K562 (cell line): ENCODE data around the gene PCDH7. TPM values are rescaled to one million over a fixed set of nuclear protein-coding genes. Genes with fewer than 3 reads are reported as not detected.

ENCODE experiments used
- ATAC-seq: fragments of 200-7000 bp; cut with Tn5 transposase; 3 replicates; pipeline ENCODE4 v1.9.1; 2020; ENCODE audit warnings: moderate library complexity
- BruUV-seq: library from RNA; stranded (reverse); fragments of 400-500 nt; replicated peaks from 2 replicates; lab custom pipeline; 2021; lab: Mats Ljungman, UMichigan
- CTCF ChIA-PET: fragments of 300-600 bp; formaldehyde crosslinking; extraction: SDS; loops from one replicate; lab custom pipeline; 2021; ENCODE audit warnings: low intra/inter-chr PET ratio; lab: Yijun Ruan, JAX
- POLR2A ChIA-PET: fragments of 300-600, 350-650 bp; sonication (Branson Sonifier 250); formaldehyde crosslinking; extraction: SDS; loops from one replicate; lab custom pipeline; 2021; ENCODE audit warnings: antibody characterized with exemption, inconsistent platforms; lab: Yijun Ruan, JAX
- DNase-seq, 4 experiments: peaks; one replicate each; pipeline versions ENCODE4 v3.0.0 to v3.0.0-alpha.2; 2011 to 2018; ENCODE audit warnings: low spot score in 3 of 4, mixed read lengths in 3 of 4; ENCODE audit errors: extremely low read depth in 1 of 4
- FAIRE-seq: peaks from 2 replicates; lab custom pipeline; 2011; peaks lifted over from hg19 to GRCh38; lab: Jason Lieb, UNC
- H2AFZ ChIP-seq: 2 replicates; pipeline ENCODE4 v1.6.0; 2011; ENCODE audit warnings: low read depth, low read length, control low read depth, inconsistent platforms
- H3K27ac ChIP-seq: fragments of 200-600 bp; 3 replicates; pipeline ENCODE4 v1.8.0; 2011; ENCODE audit warnings: low read depth, mild to moderate bottlenecking, control low read depth, inconsistent platforms, low read length, moderate library complexity, mixed read lengths; ENCODE audit errors: extremely low read depth
- H3K27me3 ChIP-seq, 2 experiments: fragments of 300-600 bp in 1 of 2; 2 replicates in 1 of 2; 3 replicates in 1 of 2; pipeline versions ENCODE4 v1.6.0 to v1.8.0; 2011; ENCODE audit warnings: inconsistent platforms in 2 of 2, low read length in 2 of 2, mild to moderate bottlenecking in 1 of 2, mixed read lengths in 1 of 2, moderate library complexity in 1 of 2; ENCODE audit not compliant: control insufficient read depth in 2 of 2, insufficient read depth in 2 of 2
- H3K36me3 ChIP-seq: fragments of 300-600 bp; 3 replicates; pipeline ENCODE4 v1.8.0; 2011; ENCODE audit warnings: mild to moderate bottlenecking, low read length, inconsistent platforms; ENCODE audit not compliant: control insufficient read depth, insufficient read depth
- H3K4me1 ChIP-seq, 2 experiments: fragments of 200-600 bp in 1 of 2; replicated peaks in 1 of 2; 2 replicates in 1 of 2; 3 replicates in 1 of 2; pipeline versions ENCODE4 v1.5.1 to v1.8.0; 2011; ENCODE audit warnings: inconsistent platforms in 2 of 2, low read length in 2 of 2, mild to moderate bottlenecking in 1 of 2, mixed read lengths in 1 of 2, moderate library complexity in 1 of 2; ENCODE audit not compliant: control insufficient read depth in 2 of 2, insufficient read depth in 2 of 2
- H3K4me2 ChIP-seq: 2 replicates; pipeline ENCODE4 v1.6.1; 2011; ENCODE audit warnings: low read length, control low read depth, inconsistent platforms, mixed read lengths; ENCODE audit not compliant: insufficient read depth
- H3K4me3 ChIP-seq: fragments of 200-600 bp; sonication (generic), shearing (Covaris generic); 2 replicates; pipeline ENCODE4 v1.5.1; 2016; ENCODE audit warnings: control low read depth, inconsistent platforms
- H3K79me2 ChIP-seq: fragments of 200-600 bp; 3 replicates; pipeline ENCODE4 v1.8.0; 2011; ENCODE audit warnings: low read length, inconsistent platforms; ENCODE audit not compliant: control insufficient read depth, insufficient read depth
- H3K9ac ChIP-seq, 2 experiments: 2 replicates each; pipeline versions ENCODE4 v1.6.0 to v1.6.1; 2011; ENCODE audit warnings: low read depth in 2 of 2, low read length in 2 of 2, control low read depth in 1 of 2, inconsistent platforms in 1 of 2, mild to moderate bottlenecking in 1 of 2, mixed read lengths in 1 of 2; ENCODE audit not compliant: insufficient read depth in 1 of 2
- H3K9me1 ChIP-seq: one replicate; pipeline ENCODE4 v1.6.0; 2011; ENCODE audit warnings: inconsistent platforms, mild to moderate bottlenecking, low read length, moderate library complexity; ENCODE audit not compliant: control insufficient read depth, insufficient read depth
- H3K9me3 ChIP-seq: replicated peaks from 2 replicates; pipeline ENCODE4 v1.5.1; 2011; ENCODE audit warnings: low read depth, low read length, inconsistent platforms; ENCODE audit not compliant: control insufficient read depth, insufficient read depth
- H4K20me1 ChIP-seq: replicated peaks from 2 replicates; pipeline ENCODE4 v1.6.1; 2011; ENCODE audit warnings: low read length, inconsistent platforms, mixed read lengths; ENCODE audit not compliant: control insufficient read depth, insufficient read depth
- ARHGAP35 ChIP-seq: fragments of 450-650 bp; IDR thresholded peaks from 2 replicates; pipeline ENCODE4 v1.6.1; 2018; ENCODE audit not compliant: partially characterized antibody
- ATF2 ChIP-seq: sonication (generic); formaldehyde crosslinking; IDR thresholded peaks from 2 replicates; pipeline ENCODE4 v1.8.1; 2022; ENCODE audit warnings: missing genetic modification reagents
- EP400 ChIP-seq: fragments of 450-650 bp; IDR thresholded peaks from 2 replicates; pipeline ENCODE4 v1.6.1; 2017; ENCODE audit warnings: antibody characterized with exemption, mild to moderate bottlenecking, moderate library complexity
- FOXO4 ChIP-seq: fragments of 450-650 bp; formaldehyde crosslinking; IDR thresholded peaks from 2 replicates; pipeline ENCODE4 v1.4.0; 2020; ENCODE audit warnings: mild to moderate bottlenecking, moderate library complexity
- HMGN3 ChIP-seq: IDR thresholded peaks from 2 replicates; pipeline ENCODE4 v1.6.1; 2011; ENCODE audit warnings: borderline replicate concordance, low read depth, mild to moderate bottlenecking, mixed read lengths, low read length; ENCODE audit not compliant: insufficient read length; ENCODE audit errors: extremely low read depth
- ILF3 ChIP-seq: fragments of 450-650 bp; IDR thresholded peaks from 2 replicates; pipeline ENCODE4 v1.6.1; 2018; ENCODE audit warnings: antibody characterized with exemption, mild to moderate bottlenecking, moderate library complexity, borderline replicate concordance
- NR2F6 ChIP-seq: fragments of 450-650 bp; formaldehyde crosslinking; IDR thresholded peaks from 2 replicates; pipeline ENCODE4 v1.4.0; 2020; ENCODE audit warnings: mild to moderate bottlenecking
- ZBTB49 ChIP-seq: sonication (generic); formaldehyde crosslinking; IDR thresholded peaks from 2 replicates; pipeline ENCODE4 v1.8.0; 2022; ENCODE audit warnings: missing genetic modification reagents, mild to moderate bottlenecking, borderline replicate concordance
- ZNF436 ChIP-seq: fragments of 250-450, 450-650 bp; sonication (Bioruptor Pico); formaldehyde crosslinking; IDR thresholded peaks from 2 replicates; pipeline ENCODE4 v1.7.0; 2020; ENCODE audit warnings: mild to moderate bottlenecking
- ZNF584 ChIP-seq: fragments of 200-800 bp; sonication (Bioruptor generic); IDR thresholded peaks from 2 replicates; pipeline ENCODE4 v1.6.1; 2016; ENCODE audit warnings: low read depth, mild to moderate bottlenecking, missing genetic modification characterization, missing compliant biosample characterization
- ZNF639 ChIP-seq, 2 experiments: fragments of 200-800 bp in 1 of 2; sonication (Bioruptor generic) in 1 of 2; sonication (generic) in 1 of 2; formaldehyde crosslinking in 1 of 2; IDR thresholded peaks in 1 of 2; conservative IDR thresholded peaks in 1 of 2; 2 replicates each; pipeline versions ENCODE4 v1.5.0 to v1.6.1; 2016 to 2020; ENCODE audit warnings: missing compliant biosample characterization in 1 of 2, missing genetic modification characterization in 1 of 2, missing genetic modification reagents in 1 of 2
- WGBS: fragments of 100-300 bp; shearing (Covaris generic); methylation state at CpG from one replicate; pipeline ENCODE4 v1.1.6; 2016; ENCODE audit warnings: low coverage, mixed read lengths; ENCODE audit not compliant: insufficient coverage; ENCODE audit errors: missing lambda C conversion rate; 5-methylcytosine and 5-hydroxymethylcytosine counted together
- in situ Hi-C: fragments of 300-500 bp; cut with MboI; formaldehyde crosslinking; loops from 4 replicates; pipeline ENCODE4 v1.15.0; 2018; ENCODE audit warnings: inconsistent platforms, mixed read lengths
- intact Hi-C: fragments of 100-400 bp; cut with micrococcal nuclease; formaldehyde crosslinking; loops from 2 replicates; pipeline ENCODE4 v1.14.2; 2022
- polyA plus RNA-seq, 8 experiments: library from polyadenylated mRNA; depleted of rRNA in 4 of 8; stranded (reverse) in 5 of 8; unstranded in 3 of 8; fragments of >200 nt; fragmentation: Nextera tagmentation in 2 of 8; fragmentation: Illumina TruSeq in 1 of 8; extraction: Ambion mirVana in 2 of 8; extraction: Trizol in 1 of 8; gene quantifications; 2 replicates each; pipeline versions ENCODE4 v1.2.1 to v1.2.3, GENCODE V29; 2011 to 2014; ENCODE audit warnings: inconsistent platforms in 1 of 8, missing spikeins in 1 of 8
- total RNA-seq, 7 experiments: library from RNA; depleted of rRNA in 6 of 7; stranded (reverse); fragments of >200 nt in 6 of 7; fragmentation: Illumina TruSeq in 2 of 7; extraction: Trizol in 2 of 7; gene quantifications; 2 replicates each; pipeline versions ENCODE4 v1.2.1 to v1.2.3, GENCODE V29; 2011 to 2021; ENCODE audit warnings: low replicate concordance in 1 of 7

Gene PCDH7
- total and polyA plus RNA-seq, 9 of the 15 experiments (the other 6 are each of a cell fraction or from before 2014, with no cell fraction given), result not detected

GRCh38 chr4:30746735-30747134 lies 26.6 kb downstream of the PCDH7 start:
- Histone ChIP-seq H3K27ac (no peak overlapping the region), H2AFZ (no peak overlapping the region), H4K20me1 (no peaks in the 10 kb centered on the region), H3K4me3 (no peak overlapping the region), H3K27me3 (no peaks in the 10 kb centered on the region), H3K4me1 (no peaks in the 10 kb centered on the region), H3K79me2 (no peaks in the 10 kb centered on the region), H3K9me1 (no peaks in the 10 kb centered on the region), H3K36me3 (no peaks in the 10 kb centered on the region), H3K4me2 (no peak overlapping the region), H3K9me3 (0 out of 2 replicates have a peak, but pooled peaks cover 2% of the 10 kb centered on the region), H3K9ac (no peak overlapping the region)
- intact Hi-C loops (no loop called here), in situ Hi-C loops (no loop called here)
- FAIRE-seq, result no peak
- ATAC-seq, result no peak
- 0% methylated on average over 1 of the region's 1 CpG for WGBS
- POLR2A ChIA-PET, result no interaction called here
- no TSS peak for BruUV-seq
- DNase-seq, result no peak
- CTCF ChIA-PET, result no interaction called here
- TF ChIP-seq ATF2 (CRISPR knock-in tag) (no peak), FOXO4 (CRISPR knock-in tag) (no peak), ILF3 (no peak), ZBTB49 (CRISPR knock-in tag) (no peak), ZNF639 (CRISPR knock-in tag; conservative IDR thresholded peaks at IDR 0.05 in 1 of 2, IDR thresholded peaks at IDR 0.05 in 1 of 2) (no peak), ARHGAP35 (no peak), ZNF584 (CRISPR knock-in tag) (no peak), ZNF436 (CRISPR knock-in tag) (no peak), HMGN3 (no peak), NR2F6 (CRISPR knock-in tag) (no peak), EP400 (no peak)
